ENCODE data around the gene CRX. TPM values are rescaled to one million over a fixed set of nuclear protein-coding genes. Genes with fewer than 3 reads are reported as not detected.

CRX gene
- total and polyA plus RNA-seq, 2 donors (not counting 3 experiments of a cell fraction or from before 2014, with no cell fraction given) = not detected

DNA sequence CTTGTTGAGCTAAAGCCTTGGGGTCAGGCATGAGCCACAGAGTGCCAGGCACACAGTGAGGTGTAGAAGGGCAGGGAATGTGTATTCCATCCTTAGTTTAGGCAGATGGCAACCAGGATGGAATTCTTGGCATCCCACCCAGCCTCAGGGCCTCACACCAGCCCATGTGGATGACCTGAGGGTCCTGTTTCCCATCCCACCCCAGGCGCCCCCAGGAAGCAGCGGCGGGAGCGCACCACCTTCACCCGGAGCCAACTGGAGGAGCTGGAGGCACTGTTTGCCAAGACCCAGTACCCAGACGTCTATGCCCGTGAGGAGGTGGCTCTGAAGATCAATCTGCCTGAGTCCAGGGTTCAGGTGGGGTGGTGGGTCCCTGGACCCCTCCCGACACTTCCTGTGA is 14.3 kb downstream of the CRX start:
- H3K27ac ChIP-seq (ENCODE audit: insufficient read depth, low read depth, low read length) = no peak overlapping the region
- no peak overlapping the region for H2AFZ ChIP-seq (ENCODE audit: low read depth, low read length)
- no peaks in the 10 kb centered on the region for H3K9me1 ChIP-seq (replicated peaks; ENCODE audit: control insufficient read depth, extremely low read depth, insufficient read depth, low read length)
- POLR2A ChIA-PET = no interaction called here
- H3K4me2 ChIP-seq (ENCODE audit: insufficient read depth, low read length) = no peak overlapping the region
- no peaks in the 10 kb centered on the region for H3K36me3 ChIP-seq (ENCODE audit: control insufficient read depth in 2 of 2, extremely low read depth in 1 of 2, insufficient read depth in 2 of 2, low read length in 2 of 2)
- H3K4me3 ChIP-seq (replicated peaks in 1 of 3; ENCODE audit: insufficient read depth in 1 of 3, low read depth in 1 of 3, low read length in 3 of 3) = no peak overlapping the region
- intact Hi-C loops (cut with micrococcal nuclease) = no loop called here
- H3K4me1 ChIP-seq (ENCODE audit: control insufficient read depth, extremely low read depth, insufficient read depth, low read length) = no peaks in the 10 kb centered on the region
- H4K20me1 ChIP-seq (replicated peaks; ENCODE audit: control insufficient read depth, extremely low read depth, insufficient read depth, low read length) = no peaks in the 10 kb centered on the region
- FAIRE-seq = no peak
- no TSS peak for BruUV-seq (replicated peaks)
- H3K9ac ChIP-seq (replicated peaks; ENCODE audit: extremely low read depth, insufficient read depth, low read length) = no peak overlapping the region
- TF ChIP-seq GATA2 (IDR thresholded peaks at IDR 0.05; ENCODE audit: insufficient read depth, insufficient read length, low read depth, low read length) (no peak), FOS (IDR thresholded peaks at IDR 0.05; ENCODE audit: borderline replicate concordance, insufficient read depth, low read length) (no peak), EZH2 (IDR thresholded peaks at IDR 0.05; ENCODE audit: borderline replicate concordance, low read depth, low read length, severe bottlenecking) (no peak), POLR2A (IDR thresholded peaks at IDR 0.05; ENCODE audit: low read depth, low read length) (no peak), JUN (IDR thresholded peaks at IDR 0.05; ENCODE audit: borderline replicate concordance, insufficient read depth, insufficient read length, low read depth) (no peak), POLR2AphosphoS5 (IDR thresholded peaks at IDR 0.05; ENCODE audit: insufficient read depth, low read depth, low read length) (no peak), MYC (IDR thresholded peaks at IDR 0.05; ENCODE audit: low read depth, low read length) (no peak)
- TF ChIP-seq, protein P1, sequence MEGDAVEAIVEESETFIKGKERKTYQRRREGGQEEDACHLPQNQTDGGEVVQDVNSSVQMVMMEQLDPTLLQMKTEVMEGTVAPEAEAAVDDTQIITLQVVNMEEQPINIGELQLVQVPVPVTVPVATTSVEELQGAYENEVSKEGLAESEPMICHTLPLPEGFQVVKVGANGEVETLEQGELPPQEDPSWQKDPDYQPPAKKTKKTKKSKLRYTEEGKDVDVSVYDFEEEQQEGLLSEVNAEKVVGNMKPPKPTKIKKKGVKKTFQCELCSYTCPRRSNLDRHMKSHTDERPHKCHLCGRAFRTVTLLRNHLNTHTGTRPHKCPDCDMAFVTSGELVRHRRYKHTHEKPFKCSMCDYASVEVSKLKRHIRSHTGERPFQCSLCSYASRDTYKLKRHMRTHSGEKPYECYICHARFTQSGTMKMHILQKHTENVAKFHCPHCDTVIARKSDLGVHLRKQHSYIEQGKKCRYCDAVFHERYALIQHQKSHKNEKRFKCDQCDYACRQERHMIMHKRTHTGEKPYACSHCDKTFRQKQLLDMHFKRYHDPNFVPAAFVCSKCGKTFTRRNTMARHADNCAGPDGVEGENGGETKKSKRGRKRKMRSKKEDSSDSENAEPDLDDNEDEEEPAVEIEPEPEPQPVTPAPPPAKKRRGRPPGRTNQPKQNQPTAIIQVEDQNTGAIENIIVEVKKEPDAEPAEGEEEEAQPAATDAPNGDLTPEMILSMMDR (IDR thresholded peaks at IDR 0.05; ENCODE audit: extremely low read depth in 1 of 2, insufficient read depth in 1 of 2, low read depth in 1 of 2, low read length in 2 of 2) = no peak
- TF ChIP-seq, protein P2, sequence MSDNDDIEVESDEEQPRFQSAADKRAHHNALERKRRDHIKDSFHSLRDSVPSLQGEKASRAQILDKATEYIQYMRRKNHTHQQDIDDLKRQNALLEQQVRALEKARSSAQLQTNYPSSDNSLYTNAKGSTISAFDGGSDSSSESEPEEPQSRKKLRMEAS (IDR thresholded peaks at IDR 0.05; ENCODE audit: insufficient read depth, insufficient read length) = no peak
- no peak for DNase-seq (ENCODE audit: low read depth, low spot score)
- CTCF ChIA-PET = no interaction called here
- H3K79me2 ChIP-seq (ENCODE audit: control insufficient read depth, insufficient read depth, low read length) = no peaks in the 10 kb centered on the region
- no peaks in the 10 kb centered on the region for H3K9me3 ChIP-seq (replicated peaks; ENCODE audit: control insufficient read depth, insufficient read depth, low read length)
- H3K27me3 ChIP-seq (ENCODE audit: control insufficient read depth in 2 of 2, insufficient read depth in 2 of 2, low read length in 2 of 2) = no peaks in the 10 kb centered on the region
- dilution Hi-C loops (cut with MboI; ENCODE audit: extremely low pct_ligation_motif_present, low sequenced_read_pairs) = no loop called here
